IPS-15b (cell line): ENCODE results near the gene EMID1.

ENCODE experiments used
- H3K27me3 ChIP-seq: one replicate; pipeline ENCODE4 v1.6.1; 2013; ENCODE audit warnings: low read length; ENCODE audit not compliant: control insufficient read depth, insufficient read depth
- H3K36me3 ChIP-seq: one replicate; pipeline ENCODE4 v1.6.1; 2013; ENCODE audit warnings: low read length; ENCODE audit not compliant: control insufficient read depth, insufficient read depth
- H3K4me1 ChIP-seq: one replicate; pipeline ENCODE4 v1.6.1; 2013; ENCODE audit warnings: mild to moderate bottlenecking, low read length; ENCODE audit not compliant: control insufficient read depth, insufficient read depth
- H3K4me3 ChIP-seq: one replicate; pipeline ENCODE4 v1.5.1; 2013; ENCODE audit warnings: low read depth, low read length
- H3K9ac ChIP-seq: one replicate; pipeline ENCODE4 v1.6.1; 2013; ENCODE audit warnings: low read depth, mild to moderate bottlenecking, low read length
- H3K9me3 ChIP-seq: one replicate; pipeline ENCODE4 v1.6.1; 2013; ENCODE audit warnings: mild to moderate bottlenecking, low read length; ENCODE audit not compliant: control insufficient read depth, insufficient read depth

Gene EMID1

DNA sequence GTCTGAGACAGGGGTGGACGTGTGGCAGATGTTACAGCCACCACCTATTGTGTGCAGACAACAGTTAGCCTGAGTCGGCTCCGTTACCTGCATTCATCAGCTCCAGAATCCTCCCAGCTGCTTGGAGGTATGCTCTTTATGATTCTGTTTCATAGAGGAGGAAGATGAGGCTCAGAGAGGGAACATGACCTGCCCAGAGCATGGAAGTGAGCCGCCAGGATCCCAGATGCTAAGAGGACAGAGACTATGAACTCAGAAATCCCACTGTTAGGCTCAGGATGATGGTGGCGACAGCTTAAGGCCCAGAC, 1.5 kb downstream of the EMID1 start:
- Histone ChIP-seq H3K9ac (no peak overlapping the region), H3K4me3 (no peak overlapping the region), H3K27me3 (no peaks in the 10 kb centered on the region), H3K9me3 (no peaks in the 10 kb centered on the region), H3K36me3 (no peaks in the 10 kb centered on the region), H3K4me1 (peaks cover 2% of the 10 kb centered on the region)

- Histone ChIP-seq H3K27me3 (no peaks in the 10 kb centered on the region), H3K9me3 (no peaks in the 10 kb centered on the region), H3K4me3 (no peak overlapping the region), H3K9ac (no peak overlapping the region), H3K36me3 (no peaks in the 10 kb centered on the region), H3K4me1 (peaks cover 2% of the 10 kb centered on the region)
Measured at GRCh38 chr22:29207562-29208501, 2.1 kb downstream of the EMID1 start.

DNA sequence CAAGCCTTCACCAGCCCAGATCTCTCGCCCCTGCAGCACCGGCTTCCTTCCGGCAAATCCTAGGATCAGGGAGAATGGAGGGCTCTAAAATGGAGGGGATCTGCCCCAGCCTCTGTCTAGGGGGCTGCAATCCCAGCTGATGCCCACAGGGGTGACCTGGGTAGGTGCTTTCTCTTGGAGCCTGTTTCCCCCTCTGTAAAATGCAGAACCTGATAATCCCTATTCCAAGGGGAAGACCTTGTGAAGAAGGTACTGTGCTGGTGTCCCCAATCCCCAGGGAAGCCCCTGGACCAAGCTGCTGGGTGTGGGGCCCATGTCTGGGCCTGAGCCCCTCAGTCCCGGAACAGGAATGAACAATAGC, 2.8 kb downstream of the EMID1 start:
- Histone ChIP-seq H3K27me3 (no peaks in the 10 kb centered on the region), H3K9ac (no peak overlapping the region), H3K4me1 (peaks cover 2% of the 10 kb centered on the region), H3K9me3 (no peaks in the 10 kb centered on the region), H3K36me3 (no peaks in the 10 kb centered on the region), H3K4me3 (no peak overlapping the region)

- Histone ChIP-seq H3K4me1 (peaks cover 2% of the 10 kb centered on the region), H3K9ac (no peak overlapping the region), H3K4me3 (no peak overlapping the region), H3K36me3 (no peaks in the 10 kb centered on the region), H3K27me3 (no peaks in the 10 kb centered on the region), H3K9me3 (no peaks in the 10 kb centered on the region)
Measured at GRCh38 chr22:29208879-29209623, 3.4 kb downstream of the EMID1 start.

- peaks cover 2% of the 10 kb centered on the region for H3K4me1 ChIP-seq
- H3K9ac ChIP-seq = no peak overlapping the region
- no peaks in the 10 kb centered on the region for H3K27me3 ChIP-seq
- H3K4me3 ChIP-seq = no peak overlapping the region
- no peaks in the 10 kb centered on the region for H3K9me3 ChIP-seq
- no peaks in the 10 kb centered on the region for H3K36me3 ChIP-seq
Measured at GRCh38 chr22:29209624-29209929, 3.9 kb downstream of the EMID1 start.

- H3K27me3 ChIP-seq = no peaks in the 10 kb centered on the region
- peaks cover 2% of the 10 kb centered on the region for H3K4me1 ChIP-seq
- no peak overlapping the region for H3K4me3 ChIP-seq
- no peak overlapping the region for H3K9ac ChIP-seq
- H3K36me3 ChIP-seq = no peaks in the 10 kb centered on the region
- H3K9me3 ChIP-seq = no peaks in the 10 kb centered on the region
Measured at GRCh38 chr22:29211066-29211465, 5.4 kb downstream of the EMID1 start.

GRCh38 chr22:29211466-29211865, 5.8 kb downstream of the EMID1 start:
- Histone ChIP-seq H3K4me3 (no peak overlapping the region), H3K27me3 (no peaks in the 10 kb centered on the region), H3K4me1 (peaks cover 2% of the 10 kb centered on the region), H3K36me3 (no peaks in the 10 kb centered on the region), H3K9me3 (no peaks in the 10 kb centered on the region), H3K9ac (no peak overlapping the region)

DNA sequence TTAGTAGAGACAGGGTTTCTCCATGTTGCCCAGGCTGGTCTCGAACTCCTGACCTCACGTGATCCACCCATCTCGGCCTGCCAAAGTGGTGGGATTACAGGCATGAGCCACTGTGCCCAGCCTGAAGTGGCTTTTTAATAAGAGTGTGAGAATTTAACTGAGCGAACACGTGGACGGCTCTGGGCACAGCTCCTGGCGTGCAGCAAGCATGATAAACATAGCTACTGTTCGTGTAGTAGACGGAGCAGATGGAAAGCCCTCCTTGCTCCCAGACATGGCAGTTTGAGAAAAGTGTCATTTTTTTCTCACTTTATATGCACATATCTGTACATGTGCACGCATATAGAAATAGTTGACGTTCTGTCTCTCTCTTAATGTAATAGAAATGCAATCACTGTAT, 7.0 kb downstream of the EMID1 start:
- Histone ChIP-seq H3K9ac (no peak overlapping the region), H3K4me3 (no peak overlapping the region), H3K4me1 (peaks cover 2% of the 10 kb centered on the region), H3K9me3 (no peaks in the 10 kb centered on the region), H3K36me3 (no peaks in the 10 kb centered on the region), H3K27me3 (no peaks in the 10 kb centered on the region)

DNA sequence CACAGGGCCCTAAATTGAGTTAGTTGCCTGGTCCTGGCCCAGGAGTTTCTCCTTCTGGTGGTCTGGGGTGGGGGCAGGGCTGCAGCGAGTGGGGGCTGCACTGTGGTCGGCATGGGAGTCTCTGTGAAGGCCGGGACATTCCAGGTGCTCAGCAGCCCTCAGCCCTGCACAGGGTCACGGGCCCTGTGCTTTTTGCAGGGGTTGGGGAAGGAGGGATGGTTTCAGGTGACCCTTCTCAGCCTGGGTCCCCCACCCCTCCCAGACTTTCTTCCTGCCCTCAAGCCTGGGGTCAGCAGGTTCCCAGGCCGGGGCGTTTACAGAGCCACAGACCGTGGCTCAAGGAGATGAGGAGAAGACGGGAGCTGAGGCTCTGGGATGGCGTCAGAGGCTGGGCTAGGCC, 7.8 kb downstream of the EMID1 start:
- H3K36me3 ChIP-seq = no peaks in the 10 kb centered on the region
- H3K4me1 ChIP-seq = peaks cover 2% of the 10 kb centered on the region
- H3K27me3 ChIP-seq = no peaks in the 10 kb centered on the region
- H3K4me3 ChIP-seq = no peak overlapping the region
- H3K9me3 ChIP-seq = no peaks in the 10 kb centered on the region
- H3K9ac ChIP-seq = no peak overlapping the region

DNA sequence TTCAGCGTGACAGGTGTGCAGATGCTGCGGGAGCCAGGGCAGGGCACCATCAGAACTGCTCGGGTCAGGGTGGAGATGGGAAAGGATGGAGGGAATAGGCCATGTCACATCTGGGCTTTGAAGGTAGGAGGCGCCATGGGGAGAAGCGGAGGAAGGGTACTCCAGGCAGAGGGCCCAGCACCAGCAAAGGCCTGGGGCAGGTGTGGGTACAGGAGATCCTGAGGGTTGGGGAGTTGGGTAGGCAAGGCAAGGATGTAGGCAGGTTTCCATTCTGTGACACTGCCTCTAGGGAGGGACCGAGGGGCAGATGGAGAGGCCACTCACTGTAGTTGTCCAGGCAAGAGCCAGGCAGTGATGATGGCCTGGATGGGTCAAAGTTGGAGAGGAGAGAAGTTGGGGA, 8.5 kb downstream of the EMID1 start:
- H3K4me3 ChIP-seq = no peak overlapping the region
- H3K9me3 ChIP-seq = no peaks in the 10 kb centered on the region
- H3K27me3 ChIP-seq = no peaks in the 10 kb centered on the region
- no peak overlapping the region for H3K9ac ChIP-seq
- H3K36me3 ChIP-seq = no peaks in the 10 kb centered on the region
- no peaks in the 10 kb centered on the region for H3K4me1 ChIP-seq

DNA sequence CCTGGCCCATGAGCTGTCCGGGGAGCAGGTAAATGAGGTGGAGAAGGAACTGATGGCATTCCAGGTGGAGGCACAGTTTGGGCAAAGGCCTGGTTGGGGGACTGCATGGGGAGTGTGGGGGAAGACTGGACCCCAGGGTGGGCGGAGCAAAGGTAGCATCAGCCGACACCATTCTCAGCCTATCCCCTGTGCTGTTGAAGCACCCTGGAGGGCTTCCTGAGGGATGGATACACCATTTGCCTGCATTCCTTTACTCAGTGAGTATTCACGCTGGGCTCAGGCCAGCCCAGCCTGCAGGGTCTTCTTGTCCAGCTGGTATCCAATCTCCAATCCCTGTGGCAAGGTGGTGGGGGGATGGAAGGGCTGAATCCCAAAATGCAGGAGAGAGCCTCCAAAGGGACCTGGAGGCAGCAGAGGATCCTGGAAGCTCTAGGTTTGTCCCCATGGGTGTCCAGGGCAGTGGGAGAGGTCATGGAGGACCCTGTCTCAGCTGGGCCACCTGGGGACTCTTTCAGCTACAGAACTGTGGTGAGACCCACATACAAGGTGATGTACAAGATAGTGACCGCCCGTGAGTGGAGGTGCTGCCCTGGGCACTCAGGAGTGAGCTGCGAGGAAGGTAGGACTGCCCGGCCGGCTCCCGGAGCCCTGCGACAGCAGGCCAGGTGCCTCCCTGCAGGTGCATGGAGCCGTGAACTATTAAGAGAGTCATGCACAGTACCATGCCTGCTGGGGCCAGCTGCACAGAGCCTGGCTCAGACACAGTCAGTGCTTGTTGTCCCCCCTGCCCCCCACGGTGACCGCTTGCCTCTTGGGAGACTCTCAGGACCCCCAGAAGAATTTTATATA, 9.5 kb downstream of the EMID1 start:
- H3K9ac ChIP-seq = no peak overlapping the region
- H3K4me3 ChIP-seq = no peak overlapping the region
- H3K27me3 ChIP-seq = no peaks in the 10 kb centered on the region
- H3K36me3 ChIP-seq = no peaks in the 10 kb centered on the region
- H3K9me3 ChIP-seq = no peaks in the 10 kb centered on the region
- H3K4me1 ChIP-seq = peaks cover 3% of the 10 kb centered on the region
